ENCODE measurements around the gene ZNF664. TPM values are rescaled to one million over a fixed set of nuclear protein-coding genes. Genes with fewer than 3 reads are reported as not detected.

Gene ZNF664
- total and polyA plus RNA-seq, 10 of the 15 experiments (the other 5 are each of a cell fraction or from before 2014, with no cell fraction given) = 1.8 to 65.6 (median 30.8) TPM

DNA sequence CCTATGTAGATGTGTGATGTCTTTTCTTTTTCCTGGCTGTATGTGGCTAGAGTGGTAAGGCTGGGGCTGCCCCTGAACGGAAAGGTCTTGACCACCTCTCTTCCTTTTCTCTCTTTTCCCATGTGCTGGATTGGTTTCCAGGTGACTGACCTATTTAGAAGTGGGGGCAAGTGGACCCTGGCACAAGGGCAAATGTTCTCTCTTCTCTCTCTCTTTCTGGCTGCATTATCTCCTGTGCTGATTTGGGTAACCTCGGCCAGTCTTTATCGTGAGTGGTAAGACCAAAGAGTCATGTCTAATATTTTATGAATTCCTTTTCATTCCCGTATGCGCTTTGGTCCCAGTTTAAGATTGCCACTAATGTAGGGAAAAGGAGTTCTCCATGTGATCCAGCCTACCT lies 16.2 kb downstream of the ZNF664 start:
- H3K36me3 ChIP-seq (ENCODE audit: control insufficient read depth in 2 of 2, insufficient read depth in 2 of 2, low read length in 1 of 2) = peaks cover 3 to 32% of the 10 kb centered on the region in 2 experiments
- ChIA-PET POLR2A (no interaction called here), RAD21 (ENCODE audit: unreplicated experiment) (no interaction called here), SMC1A (ENCODE audit: uncharacterized antibody, unreplicated experiment) (no interaction called here), CTCF (interaction anchor here (7.7 kb wide), 1 partner anchor 86 kb away, joined by 101 read pairs; no protein-coding TSS in a partner anchor)
- H3K4me1 ChIP-seq (ENCODE audit: control insufficient read depth, insufficient read depth, low read length) = peaks cover 9% of the 10 kb centered on the region
- no peak overlapping the region for H2AFZ ChIP-seq (ENCODE audit: control insufficient read depth, low read depth, low read length)
- ATAC-seq = no peak
- no peaks in the 10 kb centered on the region; the same call in 1 of the 2 replicates for H4K20me1 ChIP-seq (ENCODE audit: control insufficient read depth, insufficient read depth)
- no peak for TF ChIP-seq SREBF2 (IDR thresholded peaks at IDR 0.05; ENCODE audit: low read length)
- no peak for TF ChIP-seq BHLHE40 (IDR thresholded peaks at IDR 0.05; ENCODE audit: borderline replicate concordance in 1 of 2, low read depth in 2 of 2, low read length in 1 of 2)
- no peak for TF ChIP-seq ESRRA (IDR thresholded peaks at IDR 0.05; ENCODE audit: low read length)
- TF ChIP-seq NFYB (IDR thresholded peaks at IDR 0.05; ENCODE audit: insufficient read depth, low read depth, low read length) = no peak
- TF ChIP-seq, protein P1, sequence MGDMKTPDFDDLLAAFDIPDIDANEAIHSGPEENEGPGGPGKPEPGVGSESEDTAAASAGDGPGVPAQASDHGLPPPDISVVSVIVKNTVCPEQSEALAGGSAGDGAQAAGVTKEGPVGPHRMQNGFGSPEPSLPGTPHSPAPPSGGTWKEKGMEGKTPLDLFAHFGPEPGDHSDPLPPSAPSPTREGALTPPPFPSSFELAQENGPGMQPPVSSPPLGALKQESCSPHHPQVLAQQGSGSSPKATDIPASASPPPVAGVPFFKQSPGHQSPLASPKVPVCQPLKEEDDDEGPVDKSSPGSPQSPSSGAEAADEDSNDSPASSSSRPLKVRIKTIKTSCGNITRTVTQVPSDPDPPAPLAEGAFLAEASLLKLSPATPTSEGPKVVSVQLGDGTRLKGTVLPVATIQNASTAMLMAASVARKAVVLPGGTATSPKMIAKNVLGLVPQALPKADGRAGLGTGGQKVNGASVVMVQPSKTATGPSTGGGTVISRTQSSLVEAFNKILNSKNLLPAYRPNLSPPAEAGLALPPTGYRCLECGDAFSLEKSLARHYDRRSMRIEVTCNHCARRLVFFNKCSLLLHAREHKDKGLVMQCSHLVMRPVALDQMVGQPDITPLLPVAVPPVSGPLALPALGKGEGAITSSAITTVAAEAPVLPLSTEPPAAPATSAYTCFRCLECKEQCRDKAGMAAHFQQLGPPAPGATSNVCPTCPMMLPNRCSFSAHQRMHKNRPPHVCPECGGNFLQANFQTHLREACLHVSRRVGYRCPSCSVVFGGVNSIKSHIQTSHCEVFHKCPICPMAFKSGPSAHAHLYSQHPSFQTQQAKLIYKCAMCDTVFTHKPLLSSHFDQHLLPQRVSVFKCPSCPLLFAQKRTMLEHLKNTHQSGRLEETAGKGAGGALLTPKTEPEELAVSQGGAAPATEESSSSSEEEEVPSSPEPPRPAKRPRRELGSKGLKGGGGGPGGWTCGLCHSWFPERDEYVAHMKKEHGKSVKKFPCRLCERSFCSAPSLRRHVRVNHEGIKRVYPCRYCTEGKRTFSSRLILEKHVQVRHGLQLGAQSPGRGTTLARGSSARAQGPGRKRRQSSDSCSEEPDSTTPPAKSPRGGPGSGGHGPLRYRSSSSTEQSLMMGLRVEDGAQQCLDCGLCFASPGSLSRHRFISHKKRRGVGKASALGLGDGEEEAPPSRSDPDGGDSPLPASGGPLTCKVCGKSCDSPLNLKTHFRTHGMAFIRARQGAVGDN (IDR thresholded peaks at IDR 0.05) = no peak
- TF ChIP-seq CHD2 (IDR thresholded peaks at IDR 0.05; ENCODE audit: borderline replicate concordance, low read depth, low read length) = no peak
- no peak for TF ChIP-seq ETV6 (conservative IDR thresholded peaks at IDR 0.05 in 1 of 2, IDR thresholded peaks at IDR 0.05 in 1 of 2; ENCODE audit: borderline replicate concordance in 1 of 2, low read depth in 1 of 2)
- WGBS (ENCODE audit: insufficient coverage, insufficient replicate concordance, low lambda C conversion rate, missing lambda C conversion rate) = 98% methylated on average over 5 of the region's 5 CpGs
- no peak overlapping the region for H3K4me3 ChIP-seq
- no TSS peak for BruUV-seq (replicated peaks)
- in situ Hi-C loops (cut with MboI) (no loop called here), intact Hi-C loops (cut with micrococcal nuclease; ENCODE audit: unreplicated experiment) (loop anchor here (10.0 kb wide), 1 partner anchor 354 kb away; the partner anchor contains the start of genes EIF2B1 and GTF2H3)
- H3K9ac ChIP-seq (ENCODE audit: control insufficient read depth, insufficient read depth, low read length) = no peak overlapping the region
- DNase-seq (ENCODE audit: low read depth, low spot score) = no peak
- no peak overlapping the region for H3K4me2 ChIP-seq (ENCODE audit: control insufficient read depth, insufficient read depth)
- no peaks in the 10 kb centered on the region for H3K9me3 ChIP-seq (replicated peaks; ENCODE audit: control insufficient read depth, insufficient read depth, low read length)
- no peaks in the 10 kb centered on the region for H3K27me3 ChIP-seq (replicated peaks in 1 of 2; ENCODE audit: control insufficient read depth in 2 of 2, insufficient read depth in 2 of 2, low read length in 1 of 2)
- no peak overlapping the region for H3K27ac ChIP-seq (ENCODE audit: control insufficient read depth, insufficient read depth)
- FAIRE-seq = no peak
- H3K79me2 ChIP-seq (ENCODE audit: control insufficient read depth, insufficient read depth, low read length) = peaks cover 1% of the 10 kb centered on the region

Data from GM12878 (cell line).